Coronary artery (tissue), 2 donors: ENCODE measurements around the gene CSTA.

Experiments used
- DNase-seq: peaks from one replicate; pipeline ENCODE4 v3.0.0-alpha.2; 2017; ENCODE audit warnings: low spot score
- H3K27ac ChIP-seq, 2 donors: fragments of 200-600 bp; sonication (generic); one replicate each; pipeline ENCODE4 v1.5.1; 2016 to 2019
- H3K4me3 ChIP-seq: fragments of 200-600 bp; sonication (generic); 2 replicates; pipeline ENCODE4 v1.5.1; 2016; ENCODE audit warnings: mild to moderate bottlenecking, moderate library complexity
- CTCF ChIP-seq: fragments of 200-600 bp; sonication (generic); IDR thresholded peaks from one replicate; pipeline ENCODE4 v1.5.1; 2019; ENCODE audit warnings: antibody characterized with exemption

Gene CSTA

GRCh38 chr3:122324871-122325323 lies at the start of gene CSTA:
CSTA (plus strand) TSS chr3:122325248; CDS start chr3:122325293, 45 bp downstream.
- no peak for TF ChIP-seq CTCF
- H3K27ac ChIP-seq: no peak within 1 kb of the TSS
- H3K4me3 ChIP-seq: peak within 1 kb of the TSS; percentile 34
- no peak for DNase-seq

- no peak for TF ChIP-seq CTCF
- no peak for DNase-seq
- Histone ChIP-seq H3K27ac (no peak overlapping the region), H3K4me3 (no peak overlapping the region)
Observed at GRCh38 chr3:122281891-122282290, 43.2 kb upstream of the CSTA start.

GRCh38 chr3:122283796-122284445 lies 41.1 kb upstream of the CSTA start:
- Histone ChIP-seq H3K4me3 (no peak overlapping the region), H3K27ac (no peak overlapping the region)
- no peak for TF ChIP-seq CTCF
- no peak for DNase-seq

- TF ChIP-seq CTCF: no peak
- Histone ChIP-seq H3K4me3 (no peak overlapping the region), H3K27ac (no peak overlapping the region)
- no peak for DNase-seq
Observed at GRCh38 chr3:122284486-122284885, 40.6 kb upstream of the CSTA start.

GRCh38 chr3:122294359-122294758 lies 30.7 kb upstream of the CSTA start:
- DNase-seq: no peak
- no peak overlapping the region for H3K27ac ChIP-seq
- no peak for TF ChIP-seq CTCF
- H3K4me3 ChIP-seq: no peak overlapping the region

GRCh38 chr3:122295266-122296062 lies 29.6 kb upstream of the CSTA start:
- no peak for DNase-seq
- Histone ChIP-seq H3K27ac (no peak overlapping the region), H3K4me3 (no peak overlapping the region)
- no peak for TF ChIP-seq CTCF

- no peak for DNase-seq
- TF ChIP-seq CTCF: no peak
- Histone ChIP-seq H3K4me3 (no peak overlapping the region), H3K27ac (no peak overlapping the region)
Observed at GRCh38 chr3:122298239-122298638, 26.8 kb upstream of the CSTA start.
